ENCODE measurements around the gene CCDC192.
A peak's percentile ranks its signal among the peaks of the same experiment; 100 is the strongest.

The CCDC192 gene

DNA sequence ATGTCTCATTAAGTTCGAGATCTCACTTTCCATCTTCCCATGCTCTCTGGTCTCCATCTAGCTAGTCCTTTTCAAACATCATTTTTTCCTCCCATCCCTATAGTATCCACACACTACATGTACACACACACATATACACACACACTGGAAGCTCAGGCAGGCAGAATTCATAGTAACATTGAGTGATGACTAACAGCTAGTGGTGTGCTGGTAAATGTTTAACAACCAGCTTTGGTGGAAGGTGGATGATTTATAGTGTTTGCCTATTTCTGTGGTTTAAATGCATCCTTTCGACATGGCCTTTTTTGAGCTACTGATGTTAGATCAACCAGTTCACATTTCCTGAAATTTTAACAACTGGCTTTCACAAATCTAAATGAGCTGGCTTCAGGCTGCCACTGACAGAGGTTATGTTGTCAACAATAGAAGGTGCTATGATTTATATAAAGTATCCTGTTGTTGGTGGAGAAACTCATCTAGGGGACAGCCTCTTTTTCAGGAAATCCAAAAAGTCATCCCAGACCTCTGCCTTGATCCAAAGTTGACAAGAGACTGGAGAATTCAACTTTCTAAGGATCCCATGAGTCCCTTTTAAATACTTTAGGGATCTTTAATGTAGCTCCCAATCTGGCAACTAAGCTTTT, 117.8 kb downstream of the CCDC192 start:
- TF ChIP-seq CTCF (IDR thresholded peaks at IDR 0.05; ENCODE audit: insufficient read depth, low read length, missing control alignments), result no peak
- DNase-seq (ENCODE audit: low read depth, low spot score), result peak; percentile 47
- H3K4me3 ChIP-seq (ENCODE audit: low read depth, low read length), result no peak overlapping the region
- ChIA-PET CTCF (no interaction called here), POLR2A (no interaction called here)

DNA sequence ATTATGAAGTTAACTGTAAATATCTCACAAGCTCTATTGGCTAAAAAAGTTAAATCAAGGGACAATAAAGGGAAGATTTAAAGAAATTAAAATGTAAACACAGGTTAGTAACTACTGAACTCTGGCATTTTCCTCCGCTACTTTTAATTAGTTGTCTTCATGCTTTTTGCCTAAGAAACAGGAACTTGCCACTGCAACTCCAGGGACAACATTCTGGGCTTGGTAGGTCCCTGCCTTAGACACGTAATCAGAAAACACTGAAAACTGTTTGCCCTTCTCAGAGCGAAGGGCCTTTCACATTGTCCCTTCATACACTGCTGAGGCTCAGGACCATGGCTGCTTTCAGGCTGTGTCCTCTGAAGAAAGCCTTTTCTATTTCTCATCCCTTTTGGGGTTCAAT, 118.7 kb downstream of the CCDC192 start:
- H3K4me3 ChIP-seq (ENCODE audit: low read depth, low read length), result no peak overlapping the region
- no peak for DNase-seq (ENCODE audit: low read depth, low spot score)
- ChIA-PET POLR2A (no interaction called here), CTCF (no interaction called here)
- no peak for TF ChIP-seq CTCF (IDR thresholded peaks at IDR 0.05; ENCODE audit: insufficient read depth, low read length, missing control alignments)

- ChIA-PET CTCF (interaction anchor here (0.9 to 1.0 kb wide), 2 partner anchors 9 to 20 kb away, joined by 3 read pairs; no protein-coding TSS in a partner anchor), POLR2A (no interaction called here)
- no peak for DNase-seq (ENCODE audit: low read depth, low spot score)
- no peak for TF ChIP-seq CTCF (IDR thresholded peaks at IDR 0.05; ENCODE audit: insufficient read depth, low read length, missing control alignments)
- H3K4me3 ChIP-seq (ENCODE audit: low read depth, low read length), result no peak overlapping the region
Measured at GRCh38 chr5:127824126-127824525, 120.9 kb downstream of the CCDC192 start.

DNA sequence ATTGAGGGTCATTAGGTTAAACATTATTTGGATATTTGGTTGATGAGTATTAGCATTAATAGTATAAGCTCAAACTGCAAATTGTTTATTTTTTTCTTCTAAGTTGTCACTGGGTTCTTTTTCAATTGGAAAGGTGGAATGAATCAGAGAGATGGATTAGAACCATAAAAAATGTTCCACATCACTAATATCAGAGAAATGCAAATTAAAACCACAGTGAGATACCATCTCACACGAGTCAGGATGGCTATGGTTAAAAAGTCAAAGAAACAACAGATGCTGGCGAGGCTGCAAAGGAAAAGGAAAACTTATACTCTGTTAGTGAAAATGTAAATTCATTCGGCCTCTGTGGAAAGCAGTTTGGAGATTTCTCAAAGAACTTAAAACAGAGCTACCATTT, 122.8 kb downstream of the CCDC192 start:
- no peak for DNase-seq (ENCODE audit: low read depth, low spot score)
- H3K4me3 ChIP-seq (ENCODE audit: low read depth, low read length), result no peak overlapping the region
- no peak for TF ChIP-seq CTCF (IDR thresholded peaks at IDR 0.05; ENCODE audit: insufficient read depth, low read length, missing control alignments)
- ChIA-PET POLR2A (interaction anchor here (1.5 kb wide), 1 partner anchor 13 kb away, joined by 6 read pairs; no protein-coding TSS in a partner anchor), CTCF (interaction anchor here (0.7 kb wide), 1 partner anchor 10 kb away, joined by 3 read pairs; no protein-coding TSS in a partner anchor)

DNA sequence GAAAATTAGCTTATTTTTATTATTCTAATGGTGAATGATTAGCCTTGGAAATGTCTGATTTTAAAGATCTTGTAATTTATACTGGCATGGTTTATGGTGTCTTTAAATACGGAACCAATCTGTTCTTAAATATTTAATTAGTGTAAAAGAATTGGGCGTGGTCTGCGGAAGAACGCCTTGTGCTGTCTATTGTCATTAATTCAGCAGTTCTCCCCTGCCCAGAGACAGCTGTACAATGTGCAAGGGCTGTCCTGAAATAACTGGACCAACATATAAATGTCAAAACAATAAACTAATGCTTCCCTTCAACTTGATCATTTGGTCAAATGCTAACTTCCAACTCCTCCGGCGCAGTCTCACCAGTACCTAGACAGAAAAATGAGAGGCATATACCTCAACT, 124.3 kb downstream of the CCDC192 start:
- TF ChIP-seq CTCF (IDR thresholded peaks at IDR 0.05; ENCODE audit: insufficient read depth, low read length, missing control alignments), result no peak
- ChIA-PET CTCF (no interaction called here), POLR2A (no interaction called here)
- DNase-seq (ENCODE audit: low read depth, low spot score), result no peak
- no peak overlapping the region for H3K4me3 ChIP-seq (ENCODE audit: low read depth, low read length)

DNA sequence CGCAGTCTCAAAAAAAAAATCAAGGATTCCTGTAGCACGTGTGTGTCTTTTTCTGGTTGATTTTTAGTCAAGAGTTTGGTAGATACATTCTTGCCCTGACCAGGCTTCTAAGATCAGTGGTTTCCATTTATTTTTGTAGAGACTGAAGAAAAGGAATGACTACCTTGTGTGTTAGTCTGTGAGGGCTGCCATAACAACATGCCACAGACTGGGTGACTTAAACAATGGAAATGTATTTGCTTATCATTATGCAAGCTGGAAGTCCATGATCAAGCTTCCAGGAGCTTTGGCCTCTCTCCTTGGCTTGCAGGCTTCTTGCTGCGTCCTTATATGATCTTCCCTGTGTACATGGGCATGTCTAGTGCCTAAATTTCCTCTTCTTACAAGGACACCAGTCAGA, 127.0 kb downstream of the CCDC192 start:
- no peak for DNase-seq (ENCODE audit: low read depth, low spot score)
- H3K4me3 ChIP-seq (ENCODE audit: low read depth, low read length), result no peak overlapping the region
- POLR2A ChIA-PET, result no interaction called here
- CTCF ChIA-PET, result no interaction called here
- no peak for TF ChIP-seq CTCF (IDR thresholded peaks at IDR 0.05; ENCODE audit: insufficient read depth, low read length, missing control alignments)

Data from AG04449 (cell line).